GM12878 (cell line): Measurements from ENCODE around the gene CSF1. TPM values are rescaled to one million over a fixed set of nuclear protein-coding genes. Genes with fewer than 3 reads are reported as not detected.

Experiments used
- ATAC-seq: fragments of 200-7000 bp; cut with Tn5 transposase; 3 replicates; pipeline ENCODE4 v1.9.1; 2020; ENCODE audit warnings: mild to moderate bottlenecking, moderate library complexity
- BruUV-seq: library from RNA; stranded (reverse); fragments of 400-500 nt; replicated peaks from 2 replicates; lab custom pipeline; 2021; lab: Mats Ljungman, UMichigan
- CTCF ChIA-PET: fragments of 300-600 bp; sonication (Branson Sonifier 250); formaldehyde crosslinking; extraction: SDS; loops from one replicate; lab custom pipeline; 2021; ENCODE audit warnings: inconsistent platforms; lab: Yijun Ruan, JAX
- POLR2A ChIA-PET: fragments of 350-600 bp; formaldehyde crosslinking; extraction: SDS; loops from one replicate; lab custom pipeline; 2021; ENCODE audit warnings: inconsistent platforms; lab: Charles Lee
- RAD21 ChIA-PET: fragments of 300-600 bp; sonication (Branson Sonifier 250); formaldehyde crosslinking; loops from one replicate; lab custom pipeline; 2023; ENCODE audit warnings: antibody characterized with exemption; ENCODE audit not compliant: unreplicated experiment; lab: Charles Lee
- SMC1A ChIA-PET: fragments of 300-600 bp; sonication (Branson Sonifier 250); formaldehyde crosslinking; loops from one replicate; lab custom pipeline; 2023; ENCODE audit not compliant: unreplicated experiment, uncharacterized antibody; lab: Charles Lee
- DNase-seq: peaks from one replicate; pipeline ENCODE4 v3.0.0-alpha.2; 2011; ENCODE audit warnings: low read depth, low spot score
- FAIRE-seq: peaks from 3 replicates; lab custom pipeline; 2011; peaks lifted over from hg19 to GRCh38; lab: Jason Lieb, UNC
- H2AFZ ChIP-seq: 2 replicates; pipeline ENCODE4 v1.6.0; 2011; ENCODE audit warnings: low read depth, low read length, control low read depth; ENCODE audit not compliant: control insufficient read depth
- H3K27ac ChIP-seq: 2 replicates; pipeline ENCODE4 v1.5.1; 2011; ENCODE audit warnings: control low read depth; ENCODE audit not compliant: control insufficient read depth, insufficient read depth
- H3K27me3 ChIP-seq, 2 experiments: replicated peaks in 1 of 2; 2 replicates each; pipeline versions ENCODE4 v1.6.0 to v1.6.1; 2011; ENCODE audit warnings: low read length in 1 of 2; ENCODE audit not compliant: control insufficient read depth in 2 of 2, insufficient read depth in 2 of 2
- H3K36me3 ChIP-seq, 2 experiments: 2 replicates each; pipeline ENCODE4 v1.5.1; 2011; ENCODE audit warnings: low read length in 1 of 2; ENCODE audit not compliant: control insufficient read depth in 2 of 2, insufficient read depth in 2 of 2
- H3K4me1 ChIP-seq: 2 replicates; pipeline ENCODE4 v1.6.1; 2011; ENCODE audit warnings: mild to moderate bottlenecking, low read length, moderate library complexity, mixed read lengths; ENCODE audit not compliant: control insufficient read depth, insufficient read depth
- H3K4me2 ChIP-seq: 2 replicates; pipeline ENCODE4 v1.6.0; 2011; ENCODE audit warnings: control low read depth; ENCODE audit not compliant: control insufficient read depth, insufficient read depth
- H3K4me3 ChIP-seq: fragments of 200-600 bp; sonication (generic); 2 replicates; pipeline ENCODE4 v1.5.1; 2016
- H3K79me2 ChIP-seq: 2 replicates; pipeline ENCODE4 v1.6.0; 2011; ENCODE audit warnings: low read length; ENCODE audit not compliant: control insufficient read depth, insufficient read depth
- H3K9ac ChIP-seq: 2 replicates; pipeline ENCODE4 v1.8.0; 2011; ENCODE audit warnings: low read length, control low read depth, mixed read lengths; ENCODE audit not compliant: control insufficient read depth, insufficient read depth
- H3K9me3 ChIP-seq: replicated peaks from 3 replicates; pipeline ENCODE4 v1.5.1; 2011; ENCODE audit warnings: mild to moderate bottlenecking, low read length; ENCODE audit not compliant: control insufficient read depth, insufficient read depth
- H4K20me1 ChIP-seq: 2 replicates; pipeline ENCODE4 v1.6.0; 2011; ENCODE audit not compliant: control insufficient read depth, insufficient read depth
- BHLHE40 ChIP-seq, 2 experiments: fragments of 450-650 bp in 1 of 2; IDR thresholded peaks; 2 replicates each; pipeline ENCODE4 v1.6.1; 2011 to 2017; ENCODE audit warnings: low read depth in 2 of 2, borderline replicate concordance in 1 of 2, improper control_type of control experiment in 1 of 2, low read length in 1 of 2, mild to moderate bottlenecking in 1 of 2
- HCFC1 ChIP-seq: fragments of 150-350 bp; IDR thresholded peaks from 2 replicates; pipeline ENCODE4 v1.6.1; 2014; ENCODE audit warnings: low read length
- POLR2A ChIP-seq: IDR thresholded peaks from 2 replicates; pipeline ENCODE4 v1.6.1; 2011; ENCODE audit warnings: low read depth, mild to moderate bottlenecking, low read length
- SREBF2 ChIP-seq: IDR thresholded peaks from 2 replicates; pipeline ENCODE4 v1.6.1; 2012; ENCODE audit warnings: mild to moderate bottlenecking, low read length
- WGBS: methylation state at CpG from one replicate; pipeline ENCODE4 v1.1.6; 2016; ENCODE audit warnings: low lambda C conversion rate; ENCODE audit not compliant: insufficient replicate concordance, insufficient coverage; ENCODE audit errors: missing lambda C conversion rate; 5-methylcytosine and 5-hydroxymethylcytosine counted together
- in situ Hi-C: fragments of 300-500 bp; cut with MboI; formaldehyde crosslinking; loops from 9 replicates; pipeline ENCODE4 v1.14.3; 2018; ENCODE audit warnings: mixed read lengths
- intact Hi-C: fragments of 100-400 bp; cut with micrococcal nuclease; formaldehyde crosslinking; loops from one replicate; pipeline ENCODE4 v1.14.2; 2022; ENCODE audit not compliant: unreplicated experiment
- polyA plus RNA-seq, 11 experiments: library from polyadenylated mRNA; depleted of rRNA in 4 of 11; unstranded in 6 of 11; stranded (reverse) in 5 of 11; fragments of >200 nt; fragmentation: Nextera tagmentation in 4 of 11; fragmentation: Illumina TruSeq in 1 of 11; extraction: Ambion mirVana in 4 of 11; extraction: Trizol in 1 of 11; gene quantifications; 1 replicate in 1 of 11; 2 replicates in 10 of 11; pipeline versions ENCODE4 v1.2.1 to v1.2.3, GENCODE V29; 2011 to 2016; ENCODE audit warnings: inconsistent platforms in 2 of 11, missing spikeins in 2 of 11, low read depth in 1 of 11
- total RNA-seq, 4 experiments: library from RNA; depleted of rRNA in 3 of 4; stranded (reverse); fragments of >200 nt in 3 of 4; fragmentation: Illumina TruSeq in 1 of 4; extraction: Trizol in 1 of 4; gene quantifications; 2 replicates each; pipeline versions ENCODE4 v1.2.1 to v1.2.3, GENCODE V29; 2013 to 2021

CSF1 gene
- total and polyA plus RNA-seq, 10 of the 15 experiments (the other 5 are each of a cell fraction or from before 2014, with no cell fraction given) = 1.2 to 32.4 (median 13.0) TPM

DNA sequence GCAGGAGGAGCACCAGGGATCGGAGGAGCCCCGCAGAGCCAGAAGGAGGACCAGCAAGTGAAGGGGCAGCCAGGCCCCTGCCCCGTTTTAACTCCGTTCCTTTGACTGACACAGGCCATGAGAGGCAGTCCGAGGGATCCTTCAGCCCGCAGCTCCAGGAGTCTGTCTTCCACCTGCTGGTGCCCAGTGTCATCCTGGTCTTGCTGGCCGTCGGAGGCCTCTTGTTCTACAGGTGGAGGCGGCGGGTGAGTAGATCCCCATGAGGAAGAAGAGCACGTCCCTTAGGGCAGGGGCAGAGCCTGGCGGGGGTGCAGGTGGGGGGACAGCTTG is 13.3 kb downstream of the CSF1 start:
- no peak overlapping the region for H3K9ac ChIP-seq
- ChIA-PET SMC1A (interaction anchor here (0.9 kb wide), 1 partner anchor 54 kb away, joined by 3 read pairs; no protein-coding TSS in a partner anchor), CTCF (interaction anchor here (0.6 to 1.4 kb wide), 4 partner anchors 9 to 87 kb away, joined by 3 to 4 read pairs (median 3); no protein-coding TSS in a partner anchor), POLR2A (no interaction called here)
- WGBS = 91% methylated on average over 12 of the region's 12 CpGs
- H3K27me3 ChIP-seq = no peaks in the 10 kb centered on the region
- intact Hi-C loops = no loop called here
- no peak overlapping the region for H3K4me2 ChIP-seq
- no peaks in the 10 kb centered on the region for H3K9me3 ChIP-seq
- no peak overlapping the region for H3K27ac ChIP-seq
- TF ChIP-seq HCFC1 (no peak), SREBF2 (no peak)
- TF ChIP-seq, all 136 proteins: peak for 0
- FAIRE-seq (no peak), DNase-seq (no peak), ATAC-seq (no peak)
- H2AFZ ChIP-seq = no peak overlapping the region
- in situ Hi-C loops = no loop called here
- no peaks in the 10 kb centered on the region for H3K4me1 ChIP-seq
- H4K20me1 ChIP-seq = no peaks in the 10 kb centered on the region; the same call in 1 of the 2 replicates
- H3K4me3 ChIP-seq = no peak overlapping the region
- RAD21 ChIA-PET = interaction anchor here (2.6 kb wide), 1 partner anchor 60 kb away, joined by 11 read pairs; the partner anchor contains the start of gene AHCYL1
- H3K79me2 ChIP-seq = no peaks in the 10 kb centered on the region
- no TSS peak for BruUV-seq
- peaks cover 13 to 30% of the 10 kb centered on the region in 2 experiments for H3K36me3 ChIP-seq

- intact Hi-C loops = no loop called here
- RAD21 ChIA-PET = interaction anchor here (2.6 kb wide), 1 partner anchor 60 kb away, joined by 11 read pairs; the partner anchor contains the start of gene AHCYL1
- H2AFZ ChIP-seq = no peak overlapping the region
- H3K4me3 ChIP-seq = no peak overlapping the region
- in situ Hi-C loops = no loop called here
- ATAC-seq (no peak), DNase-seq (no peak), FAIRE-seq (no peak)
- WGBS = 58% methylated on average over 5 of the region's 5 CpGs
- no peak overlapping the region for H3K27ac ChIP-seq
- CTCF ChIA-PET = interaction anchor here (0.6 to 1.4 kb wide), 3 partner anchors 57 to 87 kb away, joined by 3 to 4 read pairs (median 3); no protein-coding TSS in a partner anchor
- SMC1A ChIA-PET = interaction anchor here (0.9 kb wide), 1 partner anchor 54 kb away, joined by 3 read pairs; no protein-coding TSS in a partner anchor
- no TSS peak for BruUV-seq
- no peaks in the 10 kb centered on the region; the same call in 1 of the 2 replicates for H4K20me1 ChIP-seq
- no peak overlapping the region for H3K9ac ChIP-seq
- H3K36me3 ChIP-seq = peaks cover 13 to 30% of the 10 kb centered on the region in 2 experiments
- H3K27me3 ChIP-seq = no peaks in the 10 kb centered on the region
- TF ChIP-seq BHLHE40 (IDR thresholded peaks at IDR 0.05; ENCODE audit: borderline replicate concordance in 1 of 2, low read depth in 2 of 2, low read length in 1 of 2) (no peak), POLR2A (peak; percentile 23; the same call in 1 of the 2 replicates)
- POLR2A ChIA-PET = no interaction called here
- H3K4me1 ChIP-seq = no peaks in the 10 kb centered on the region
- no peak overlapping the region for H3K4me2 ChIP-seq
- no peaks in the 10 kb centered on the region for H3K79me2 ChIP-seq
- H3K9me3 ChIP-seq = no peaks in the 10 kb centered on the region
These were observed 13.7 kb downstream of the CSF1 start for GRCh38 chr1:109924316-109924715.
